ENCODE data around the gene LRRC23. TPM values are rescaled to one million over a fixed set of nuclear protein-coding genes. Genes with fewer than 3 reads are reported as not detected.

Gene LRRC23
- total and polyA plus RNA-seq, 2 experiments from 2014 or later: 4.3 to 4.5 TPM

DNA sequence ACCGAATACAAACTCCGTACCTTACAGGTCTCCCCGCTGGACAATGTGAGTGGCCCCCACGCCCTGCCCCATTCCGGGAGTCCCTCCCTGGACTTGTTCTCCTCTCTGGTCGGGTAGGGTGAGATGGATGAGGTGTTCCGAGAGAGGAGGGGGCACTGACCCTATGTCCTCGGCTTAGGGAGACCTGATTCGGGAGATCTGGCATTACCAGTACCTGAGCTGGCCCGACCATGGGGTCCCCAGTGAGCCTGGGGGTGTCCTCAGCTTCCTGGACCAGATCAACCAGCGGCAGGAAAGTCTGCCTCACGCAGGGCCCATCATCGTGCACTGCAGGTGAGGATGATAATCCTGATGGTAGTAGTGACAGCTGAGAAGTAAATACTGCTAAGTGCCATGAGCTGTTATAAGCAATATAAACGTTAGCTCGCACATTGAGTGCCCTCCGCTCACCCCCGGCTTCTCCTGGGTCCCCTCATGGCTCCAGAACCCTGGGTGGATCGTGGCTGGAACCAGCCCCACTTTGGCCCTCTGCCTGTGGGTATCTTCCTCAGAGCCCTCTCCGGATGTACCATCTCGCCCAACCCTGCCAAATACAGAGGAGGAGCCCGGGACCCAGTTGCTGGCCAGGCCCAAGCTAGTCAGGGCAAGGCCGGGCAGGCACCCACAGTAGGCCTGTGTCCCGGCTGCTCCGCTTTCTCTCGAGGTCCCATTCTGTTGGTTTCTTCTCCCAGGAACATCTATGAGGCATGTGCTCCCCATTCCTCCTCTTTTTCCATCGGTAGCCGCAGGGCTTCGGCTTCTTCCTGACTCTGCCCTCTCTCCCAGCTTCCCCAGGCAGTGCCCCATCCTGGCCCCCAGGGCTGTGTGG lies 53.4 kb downstream of the LRRC23 start:
- no peaks in the 10 kb centered on the region for H3F3A ChIP-seq (ENCODE audit: insufficient read depth)
- no peak overlapping the region for H3K9ac ChIP-seq
- in situ Hi-C loops (cut with MboI): no loop called here
- no peaks in the 10 kb centered on the region for H4K20me1 ChIP-seq (ENCODE audit: insufficient read depth)
- H3K9me2 ChIP-seq (ENCODE audit: insufficient read depth): no peaks in the 10 kb centered on the region
- no peaks in the 10 kb centered on the region for H3K79me2 ChIP-seq (ENCODE audit: insufficient read depth)
- H3K36me3 ChIP-seq (ENCODE audit: low read depth): no peaks in the 10 kb centered on the region
- no peak overlapping the region for H3K27ac ChIP-seq
- 78 to 81% methylated on average over 28 of the region's 28 CpGs for WGBS, 2 experiments (ENCODE audit: low coverage in 1 of 2, low lambda C conversion rate in 2 of 2, missing lambda C conversion rate in 2 of 2)
- DNase-seq: no peak
- TF ChIP-seq EZH2 (IDR thresholded peaks at IDR 0.05; ENCODE audit: insufficient read depth, poor library complexity, severe bottlenecking) (no peak), EZH2phosphoT487 (IDR thresholded peaks at IDR 0.05; ENCODE audit: insufficient read depth, low read depth) (no peak)
- H3K9me3 ChIP-seq (ENCODE audit: low read depth): no peaks in the 10 kb centered on the region
- H2AFZ ChIP-seq: no peak overlapping the region
- no peaks in the 10 kb centered on the region for H3K27me3 ChIP-seq (replicated peaks; ENCODE audit: insufficient read depth)
- no peak overlapping the region for H3K4me2 ChIP-seq (ENCODE audit: unreplicated experiment)
- H3K4me3 ChIP-seq: no peak overlapping the region
- H3K4me1 ChIP-seq (ENCODE audit: insufficient read depth): 0 out of 2 replicates have a peak, but pooled peaks cover 7% of the 10 kb centered on the region

DNA sequence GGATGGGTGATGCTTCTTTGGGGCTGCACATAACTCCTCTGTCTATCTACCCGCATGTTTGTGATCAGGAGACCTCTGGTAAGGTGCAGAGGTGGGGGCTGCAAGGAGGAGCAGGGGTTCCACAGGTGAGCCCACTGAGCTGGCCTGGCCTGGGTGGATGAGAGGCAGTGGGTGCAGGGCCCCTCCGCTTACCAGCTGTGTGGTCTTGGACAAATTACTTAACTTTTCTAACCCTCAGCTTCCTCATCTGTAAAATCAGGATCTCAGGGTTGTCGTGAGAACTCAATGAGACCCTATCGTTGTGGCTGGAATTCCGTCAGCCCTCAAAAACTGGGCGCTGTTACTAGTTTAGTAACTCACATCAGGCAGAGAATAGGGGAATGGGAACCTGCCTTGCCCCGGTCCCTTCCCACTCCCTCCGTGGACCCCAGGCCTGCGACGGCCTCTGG lies 54.0 kb downstream of the LRRC23 start:
- H3K9ac ChIP-seq: no peak overlapping the region
- DNase-seq: no peak
- 0 out of 2 replicates have a peak, but pooled peaks cover 7% of the 10 kb centered on the region for H3K4me1 ChIP-seq (ENCODE audit: insufficient read depth)
- in situ Hi-C loops (cut with MboI): no loop called here
- H3K27me3 ChIP-seq (replicated peaks; ENCODE audit: insufficient read depth): no peaks in the 10 kb centered on the region
- no peaks in the 10 kb centered on the region for H3K9me2 ChIP-seq (ENCODE audit: insufficient read depth)
- H3K27ac ChIP-seq: no peak overlapping the region
- no peaks in the 10 kb centered on the region for H3K79me2 ChIP-seq (ENCODE audit: insufficient read depth)
- no peak overlapping the region for H3K4me3 ChIP-seq
- 70 to 71% methylated on average over 10 of the region's 10 CpGs for WGBS, 2 experiments (ENCODE audit: low coverage in 1 of 2, low lambda C conversion rate in 2 of 2, missing lambda C conversion rate in 2 of 2)
- H2AFZ ChIP-seq: no peak overlapping the region
- H3F3A ChIP-seq (ENCODE audit: insufficient read depth): no peaks in the 10 kb centered on the region
- no peak for TF ChIP-seq EZH2 (IDR thresholded peaks at IDR 0.05; ENCODE audit: insufficient read depth, poor library complexity, severe bottlenecking)
- no peak overlapping the region for H3K4me2 ChIP-seq (ENCODE audit: unreplicated experiment)
- H3K9me3 ChIP-seq (ENCODE audit: low read depth): no peaks in the 10 kb centered on the region
- H4K20me1 ChIP-seq (ENCODE audit: insufficient read depth): no peaks in the 10 kb centered on the region
- H3K36me3 ChIP-seq (ENCODE audit: low read depth): no peaks in the 10 kb centered on the region

DNA sequence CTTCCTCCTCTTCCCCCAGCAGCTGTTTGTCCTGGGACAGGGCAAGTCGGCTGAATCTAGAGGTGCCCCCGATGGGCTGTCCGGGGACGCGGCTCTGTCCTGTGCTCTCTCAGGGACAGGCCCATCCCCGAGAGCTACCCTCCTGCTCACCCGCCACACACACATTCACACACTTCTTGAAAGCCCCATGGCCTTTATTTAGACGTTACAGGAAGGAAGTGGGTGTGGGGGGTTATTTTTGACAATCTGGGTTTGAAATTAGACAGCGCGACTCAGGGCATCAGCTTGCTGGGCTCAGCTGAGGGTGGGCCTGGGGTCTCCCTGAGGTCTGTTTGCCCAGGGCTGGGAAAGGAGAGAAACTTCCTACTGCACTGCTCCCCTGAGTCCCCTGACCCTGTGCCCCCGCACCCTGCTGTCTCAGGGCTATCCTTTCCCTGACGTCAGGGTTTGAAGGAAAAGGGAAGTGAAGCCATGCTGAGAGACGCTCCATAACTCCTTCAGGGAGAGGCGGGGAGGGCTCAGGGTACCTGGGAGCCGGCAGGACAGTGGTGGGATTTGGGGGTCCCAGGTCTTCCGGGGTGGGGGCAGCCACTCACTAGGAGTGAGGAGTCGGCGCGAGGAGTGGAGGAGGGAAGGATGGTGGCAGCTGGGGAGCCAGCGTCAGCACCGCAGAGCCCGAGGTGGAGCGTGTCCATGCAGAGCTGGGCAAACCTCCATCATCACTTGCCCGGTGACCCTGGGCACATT lies 54.6 kb downstream of the LRRC23 start:
- 75% methylated on average over 13 to 24 of the region's 24 CpGs for WGBS, 2 experiments (ENCODE audit: low coverage in 1 of 2, low lambda C conversion rate in 2 of 2, missing lambda C conversion rate in 2 of 2)
- no peak overlapping the region for H3K27ac ChIP-seq
- no peaks in the 10 kb centered on the region for H3K36me3 ChIP-seq (ENCODE audit: low read depth)

DNA sequence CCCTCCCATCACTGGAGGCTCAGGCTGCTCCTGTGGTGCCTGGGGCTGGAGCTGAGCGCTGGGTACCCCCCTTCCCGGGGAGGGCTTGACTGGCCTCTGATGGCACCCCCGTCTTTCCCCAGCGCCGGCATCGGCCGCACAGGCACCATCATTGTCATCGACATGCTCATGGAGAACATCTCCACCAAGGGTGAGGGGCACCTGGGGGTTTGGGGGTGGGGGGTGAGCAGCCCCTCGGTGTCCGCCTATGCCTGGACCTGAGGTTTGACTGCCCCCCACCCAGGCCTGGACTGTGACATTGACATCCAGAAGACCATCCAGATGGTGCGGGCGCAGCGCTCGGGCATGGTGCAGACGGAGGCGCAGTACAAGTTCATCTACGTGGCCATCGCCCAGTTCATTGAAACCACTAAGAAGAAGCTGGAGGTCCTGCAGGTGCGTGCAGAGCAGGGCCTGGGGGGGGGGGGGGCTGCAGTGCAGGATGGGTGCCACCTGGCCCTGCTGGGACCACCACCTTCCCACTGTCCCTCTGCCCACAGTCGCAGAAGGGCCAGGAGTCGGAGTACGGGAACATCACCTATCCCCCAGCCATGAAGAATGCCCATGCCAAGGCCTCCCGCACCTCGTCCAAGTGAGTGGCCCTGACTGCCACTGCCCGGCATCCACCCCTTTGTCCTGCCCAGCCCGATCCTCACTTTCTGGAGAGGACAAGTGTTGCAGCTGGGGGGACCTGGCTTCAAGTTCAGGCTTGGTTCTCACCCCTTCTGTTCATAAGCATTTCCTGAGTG lies 55.4 kb downstream of the LRRC23 start:
- H3K9me3 ChIP-seq (ENCODE audit: low read depth): no peaks in the 10 kb centered on the region
- H3K9ac ChIP-seq: no peak overlapping the region
- no peak for TF ChIP-seq EZH2phosphoT487 (IDR thresholded peaks at IDR 0.05; ENCODE audit: insufficient read depth, low read depth)
- H3F3A ChIP-seq (ENCODE audit: insufficient read depth): peaks cover 10% of the 10 kb centered on the region; the same call in 1 of the 2 replicates
- no peaks in the 10 kb centered on the region for H3K79me2 ChIP-seq (ENCODE audit: insufficient read depth)
- DNase-seq: no peak
- H3K27ac ChIP-seq: no peak overlapping the region
- H3K27me3 ChIP-seq (replicated peaks; ENCODE audit: insufficient read depth): no peaks in the 10 kb centered on the region
- no peak overlapping the region for H2AFZ ChIP-seq
- no peaks in the 10 kb centered on the region for H3K36me3 ChIP-seq (ENCODE audit: low read depth)
- H3K4me3 ChIP-seq: no peak overlapping the region
- 92 to 96% methylated on average over 22 to 24 of the region's 26 CpGs for WGBS, 2 experiments (ENCODE audit: low coverage in 1 of 2, low lambda C conversion rate in 2 of 2, missing lambda C conversion rate in 2 of 2)
- no peaks in the 10 kb centered on the region for H3K9me2 ChIP-seq (ENCODE audit: insufficient read depth)
- H4K20me1 ChIP-seq (ENCODE audit: insufficient read depth): no peaks in the 10 kb centered on the region
- H3K4me1 ChIP-seq (ENCODE audit: insufficient read depth): 0 out of 2 replicates have a peak, but pooled peaks cover 7% of the 10 kb centered on the region
- in situ Hi-C loops (cut with MboI): no loop called here
- no peak overlapping the region for H3K4me2 ChIP-seq (ENCODE audit: unreplicated experiment)

More for the DNA sequence above, 54.6 kb downstream of the LRRC23 start:
- H4K20me1 ChIP-seq (ENCODE audit: insufficient read depth): no peaks in the 10 kb centered on the region
- H3F3A ChIP-seq (ENCODE audit: insufficient read depth): peaks cover 3% of the 10 kb centered on the region; the same call in 1 of the 2 replicates
- H3K27me3 ChIP-seq (replicated peaks; ENCODE audit: insufficient read depth): no peaks in the 10 kb centered on the region
- no peak for DNase-seq
- in situ Hi-C loops (cut with MboI): no loop called here
- H3K9me3 ChIP-seq (ENCODE audit: low read depth): no peaks in the 10 kb centered on the region
- no peaks in the 10 kb centered on the region for H3K79me2 ChIP-seq (ENCODE audit: insufficient read depth)
- H2AFZ ChIP-seq: no peak overlapping the region
- no peak overlapping the region for H3K9ac ChIP-seq
- H3K4me1 ChIP-seq (ENCODE audit: insufficient read depth): 0 out of 2 replicates have a peak, but pooled peaks cover 7% of the 10 kb centered on the region
- no peak for TF ChIP-seq EZH2 (IDR thresholded peaks at IDR 0.05; ENCODE audit: insufficient read depth, poor library complexity, severe bottlenecking)
- no peak for TF ChIP-seq EZH2phosphoT487 (IDR thresholded peaks at IDR 0.05; ENCODE audit: insufficient read depth, low read depth)
- H3K9me2 ChIP-seq (ENCODE audit: insufficient read depth): no peaks in the 10 kb centered on the region
- H3K4me2 ChIP-seq (ENCODE audit: unreplicated experiment): no peak overlapping the region
- H3K4me3 ChIP-seq: no peak overlapping the region

Data from GM23248 (cell line).